ENCODE measurements around the gene ARHGEF39.
A peak's percentile ranks its signal among the peaks of the same experiment; 100 is the strongest.

ARHGEF39 gene

GRCh38 chr9:35691757-35692301 lies 26.8 kb upstream of the ARHGEF39 start:
- no peak for DNase-seq (ENCODE audit: low read depth in 1 of 2, low spot score in 1 of 2)

- no peak for DNase-seq (ENCODE audit: low read depth in 1 of 2, low spot score in 1 of 2)
These were observed 26.3 kb upstream of the ARHGEF39 start for GRCh38 chr9:35691334-35691650.

DNA sequence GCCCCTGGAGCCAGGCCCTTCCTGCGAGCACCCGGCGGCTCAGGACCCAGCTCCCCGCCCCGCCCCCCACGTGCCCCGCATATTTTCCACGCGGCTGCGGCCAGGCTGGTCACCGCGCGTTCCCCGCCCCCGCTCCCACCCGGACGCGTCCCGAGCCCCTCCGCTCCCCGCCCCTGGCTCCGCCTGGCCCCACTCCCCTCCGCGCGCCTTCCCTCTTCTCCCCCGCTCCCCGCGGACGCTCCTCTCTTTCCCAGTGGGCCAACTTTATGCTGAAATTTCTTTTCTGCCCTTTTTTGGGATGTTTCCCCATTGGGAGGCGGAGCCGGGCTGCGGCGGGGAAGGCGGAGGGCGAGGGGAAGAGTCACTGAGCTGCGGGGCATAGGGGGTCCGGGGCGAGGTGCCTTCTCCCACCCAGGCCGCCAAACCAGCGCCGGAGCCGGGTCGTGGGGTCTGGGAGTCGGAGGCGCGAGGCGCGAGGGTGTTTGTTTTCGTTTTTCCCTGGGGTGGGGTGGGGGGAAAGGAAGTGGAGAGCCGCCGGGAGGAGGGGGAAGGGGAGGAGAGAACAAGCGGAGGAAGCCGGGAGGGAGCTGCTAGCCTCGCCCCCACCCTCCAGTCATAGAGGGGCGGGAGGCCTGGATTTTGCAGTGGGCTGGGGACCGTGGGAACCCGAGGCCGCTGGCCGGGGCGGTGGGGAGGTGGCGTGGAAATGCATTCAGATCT lies 25.8 kb upstream of the ARHGEF39 start:
- DNase-seq (ENCODE audit: low read depth in 1 of 2, low spot score in 1 of 2) = no peak

- DNase-seq (ENCODE audit: low read depth in 1 of 2, low spot score in 1 of 2) = no peak
These were observed 25.3 kb upstream of the ARHGEF39 start for GRCh38 chr9:35690294-35690613.

- DNase-seq (ENCODE audit: low read depth in 1 of 2, low spot score in 1 of 2) = no peak
These were observed 24.7 kb upstream of the ARHGEF39 start, which contains the start of gene TPM2 for GRCh38 chr9:35689542-35690293. TPM2 (minus strand) TSS chr9:35689925; CDS start chr9:35689817, 108 bp downstream.

DNA sequence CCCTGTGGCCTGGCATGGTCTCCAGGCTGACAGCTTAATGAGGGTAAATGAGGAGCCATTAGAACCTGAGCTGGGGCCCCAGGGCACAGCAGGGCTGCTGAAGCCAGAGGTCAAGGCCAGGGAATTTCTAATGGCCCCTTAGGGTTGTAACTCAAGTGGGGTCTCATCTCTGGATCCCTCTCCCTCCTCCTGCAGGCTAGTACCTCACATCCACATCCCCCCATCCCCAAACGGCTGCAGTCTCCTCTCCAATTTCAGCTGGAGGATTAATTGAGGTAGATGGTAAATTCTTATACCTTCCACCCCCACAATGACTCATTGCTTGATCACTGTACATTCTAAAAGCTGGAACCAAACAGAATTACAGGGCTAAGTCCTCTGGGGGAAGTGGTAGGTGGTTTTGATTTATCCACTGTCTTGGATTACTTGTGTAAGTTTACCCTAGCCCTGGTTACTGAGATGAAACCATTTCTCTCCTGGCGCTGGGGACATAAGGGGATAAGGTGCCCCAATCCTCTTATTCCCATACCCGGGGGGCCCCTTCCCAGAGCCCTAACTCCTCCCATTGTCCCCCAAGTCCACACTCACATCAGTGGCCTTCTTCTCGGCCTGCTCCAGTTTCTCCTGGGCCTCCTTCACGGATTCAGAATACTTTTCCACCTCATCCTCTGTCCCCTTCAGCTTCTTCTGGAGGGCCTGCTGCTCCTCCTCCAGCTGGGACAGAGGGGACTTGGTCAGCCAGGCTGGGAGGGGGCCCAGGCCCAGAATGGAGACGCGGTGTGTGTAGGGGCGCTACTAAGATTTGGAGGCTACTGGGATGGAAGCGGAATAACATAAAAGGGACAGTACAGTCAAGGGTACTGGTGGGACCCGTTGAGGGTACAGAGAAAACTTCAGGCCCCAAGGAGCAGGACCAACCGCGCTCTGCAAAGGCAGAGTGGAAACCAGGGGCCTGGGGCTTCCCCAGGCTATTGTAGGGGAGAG lies 23.9 kb upstream of the ARHGEF39 start:
- DNase-seq (ENCODE audit: low read depth in 1 of 2, low spot score in 1 of 2) = peak in 1 of 2 donors; percentile 20

DNA sequence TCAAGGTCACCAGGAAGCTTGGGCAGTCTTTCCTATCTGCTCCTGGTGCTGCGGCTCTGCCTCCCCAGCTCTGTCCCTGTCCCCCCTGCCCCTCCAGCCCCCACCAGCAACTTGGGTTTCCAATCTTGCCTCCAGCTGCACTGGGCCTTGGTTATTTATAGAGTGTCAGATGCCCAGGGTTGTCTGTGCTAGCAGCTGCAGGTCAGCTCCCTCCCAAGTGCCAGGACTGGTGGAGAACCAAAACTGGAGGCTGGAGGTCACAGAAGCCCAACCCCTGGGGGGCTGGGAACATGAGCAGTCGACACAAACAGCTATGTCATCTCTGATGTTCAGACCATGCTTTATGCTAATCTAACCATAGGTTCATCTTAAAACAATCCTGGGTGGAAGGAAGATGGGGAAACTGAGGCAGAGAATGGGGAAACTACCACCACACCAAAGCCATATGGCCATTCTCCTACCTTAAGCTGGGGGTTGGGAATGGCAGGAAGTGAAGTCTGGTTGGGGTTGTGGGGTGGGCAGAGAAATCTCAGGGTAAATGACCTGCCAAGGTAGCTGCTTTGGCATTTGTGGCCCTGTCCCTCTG lies 23.1 kb upstream of the ARHGEF39 start:
- no peak for DNase-seq (ENCODE audit: low read depth in 1 of 2, low spot score in 1 of 2)

DNA sequence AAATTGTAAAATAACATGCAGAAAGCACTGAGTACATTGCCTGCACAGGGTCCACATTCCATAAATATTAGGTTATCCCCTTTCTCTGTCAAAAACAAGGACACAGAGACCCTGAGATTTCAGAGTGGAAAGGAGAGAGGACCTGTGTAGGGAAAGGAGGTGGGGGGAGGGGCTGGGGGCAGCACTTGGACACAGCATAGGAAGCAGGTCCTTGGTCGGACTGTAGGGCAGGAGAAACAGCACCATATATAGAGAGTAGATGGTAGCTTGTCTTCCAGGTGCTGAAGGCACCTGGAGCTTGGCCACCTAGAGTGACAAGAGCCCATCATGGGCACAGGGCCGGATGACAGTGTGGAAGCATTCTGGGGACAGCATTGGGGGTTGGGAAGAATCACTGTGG lies 22.3 kb upstream of the ARHGEF39 start:
- no peak for DNase-seq (ENCODE audit: low read depth in 1 of 2, low spot score in 1 of 2)

DNA sequence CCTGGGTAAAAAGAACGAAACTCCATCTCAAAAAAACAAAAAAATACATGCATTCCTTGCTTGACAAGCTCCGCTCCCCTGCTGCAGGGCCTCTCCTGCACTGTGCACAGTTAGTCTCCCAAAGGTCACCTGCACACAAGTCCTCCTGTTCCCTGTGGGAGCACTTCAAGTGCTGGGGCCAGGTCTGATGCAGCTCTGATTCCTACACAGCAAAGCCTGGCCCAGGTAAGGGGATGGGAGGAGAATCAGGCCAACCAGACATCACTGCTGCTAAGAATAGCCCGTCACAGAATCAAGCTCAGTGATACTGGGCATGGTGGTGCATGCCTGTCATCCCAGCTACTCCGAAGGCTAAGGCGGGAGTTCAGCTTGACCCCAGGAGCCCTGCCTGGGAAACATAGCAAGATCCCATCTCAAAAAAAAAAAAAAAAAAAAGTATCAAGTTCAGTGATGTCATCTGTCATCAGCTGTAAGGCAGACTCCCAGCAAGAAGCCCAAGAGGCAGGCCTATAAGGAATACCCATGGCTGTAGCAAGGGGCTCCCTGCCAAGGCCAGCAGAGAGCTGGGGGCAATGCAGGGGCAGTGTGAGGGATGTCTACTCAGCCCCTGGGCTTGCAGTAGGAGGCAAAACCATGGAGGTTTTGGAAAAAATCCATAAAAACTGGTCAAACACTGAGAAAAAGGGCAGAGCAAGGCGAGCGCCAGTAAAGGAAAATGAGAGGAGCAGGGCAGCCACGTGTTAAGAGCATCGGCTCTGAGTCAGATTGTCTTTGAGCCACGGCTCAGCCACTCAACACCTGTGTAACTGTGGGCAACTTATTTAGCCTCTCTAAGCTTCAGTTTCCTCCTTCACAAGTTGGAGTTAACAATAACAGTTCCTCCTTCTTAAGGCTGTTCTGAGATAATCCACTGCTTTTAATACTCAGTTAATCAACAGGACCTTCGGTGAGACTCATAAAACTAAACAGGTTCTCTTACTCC lies 21.5 kb upstream of the ARHGEF39 start:
- DNase-seq (ENCODE audit: low read depth in 1 of 2, low spot score in 1 of 2) = no peak

DNA sequence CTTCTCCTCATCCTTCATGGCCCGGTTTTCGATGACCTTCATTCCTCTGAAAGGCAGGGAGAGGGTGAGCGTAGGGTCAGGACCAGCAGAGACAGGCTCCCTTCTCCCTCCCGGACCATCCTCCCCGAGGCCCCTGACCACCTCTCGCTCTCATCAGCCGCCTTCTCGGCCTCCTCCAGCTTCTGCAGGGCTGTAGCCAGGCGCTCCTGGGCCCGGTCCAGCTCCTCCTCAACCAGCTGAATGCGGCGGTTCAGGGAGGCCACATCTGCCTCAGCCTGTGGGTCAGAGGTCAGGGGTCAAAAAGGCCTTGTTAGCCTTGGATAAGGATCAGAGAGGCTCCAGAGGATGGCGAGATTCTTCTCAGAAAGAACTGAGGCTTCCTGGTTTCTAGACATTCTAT lies 20.5 kb upstream of the ARHGEF39 start:
- no peak for DNase-seq (ENCODE audit: low read depth in 1 of 2, low spot score in 1 of 2)

DNA sequence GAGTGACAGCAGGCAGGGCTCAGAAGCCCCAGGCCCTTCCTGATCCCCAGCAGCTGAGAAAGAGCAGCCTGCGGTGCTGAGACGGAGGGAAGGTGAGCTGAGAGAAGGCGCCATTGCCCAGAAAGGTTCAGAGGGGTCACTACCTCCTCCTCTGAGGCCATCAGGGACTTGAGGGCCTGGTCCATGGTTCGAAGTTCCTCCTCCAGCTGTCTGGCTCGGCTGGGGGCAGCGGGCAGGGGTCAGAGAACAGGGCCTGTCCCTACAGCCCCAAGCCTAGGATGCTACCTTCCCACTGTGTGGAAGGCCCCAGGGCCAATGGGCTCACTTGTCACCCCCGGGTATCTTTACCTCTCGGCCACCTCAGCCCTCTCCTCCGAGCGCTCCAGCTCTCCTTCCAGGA lies 19.9 kb upstream of the ARHGEF39 start:
- no peak for DNase-seq (ENCODE audit: low read depth in 1 of 2, low spot score in 1 of 2)

DNA sequence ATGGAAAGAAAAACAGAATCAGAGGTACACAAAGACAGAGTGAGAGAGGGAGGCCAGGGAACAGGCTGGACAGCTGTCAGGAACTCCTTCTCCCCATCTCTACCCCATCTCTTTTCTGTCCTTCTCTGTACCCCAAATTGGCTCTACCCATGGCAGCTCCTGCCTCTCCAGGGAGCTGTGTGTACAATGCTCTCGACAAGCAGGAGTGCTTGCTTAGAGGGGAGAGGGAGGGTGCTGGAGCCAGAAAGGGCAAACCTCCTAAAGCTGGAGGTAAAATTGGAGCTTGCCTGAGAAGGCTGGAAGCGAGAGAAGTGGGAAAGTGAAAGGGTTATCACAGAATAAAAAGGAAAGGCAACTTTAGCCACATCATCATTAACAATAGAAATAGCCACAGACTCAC lies 18.3 kb upstream of the ARHGEF39 start:
- no peak for DNase-seq (ENCODE audit: low read depth in 1 of 2, low spot score in 1 of 2)

DNA sequence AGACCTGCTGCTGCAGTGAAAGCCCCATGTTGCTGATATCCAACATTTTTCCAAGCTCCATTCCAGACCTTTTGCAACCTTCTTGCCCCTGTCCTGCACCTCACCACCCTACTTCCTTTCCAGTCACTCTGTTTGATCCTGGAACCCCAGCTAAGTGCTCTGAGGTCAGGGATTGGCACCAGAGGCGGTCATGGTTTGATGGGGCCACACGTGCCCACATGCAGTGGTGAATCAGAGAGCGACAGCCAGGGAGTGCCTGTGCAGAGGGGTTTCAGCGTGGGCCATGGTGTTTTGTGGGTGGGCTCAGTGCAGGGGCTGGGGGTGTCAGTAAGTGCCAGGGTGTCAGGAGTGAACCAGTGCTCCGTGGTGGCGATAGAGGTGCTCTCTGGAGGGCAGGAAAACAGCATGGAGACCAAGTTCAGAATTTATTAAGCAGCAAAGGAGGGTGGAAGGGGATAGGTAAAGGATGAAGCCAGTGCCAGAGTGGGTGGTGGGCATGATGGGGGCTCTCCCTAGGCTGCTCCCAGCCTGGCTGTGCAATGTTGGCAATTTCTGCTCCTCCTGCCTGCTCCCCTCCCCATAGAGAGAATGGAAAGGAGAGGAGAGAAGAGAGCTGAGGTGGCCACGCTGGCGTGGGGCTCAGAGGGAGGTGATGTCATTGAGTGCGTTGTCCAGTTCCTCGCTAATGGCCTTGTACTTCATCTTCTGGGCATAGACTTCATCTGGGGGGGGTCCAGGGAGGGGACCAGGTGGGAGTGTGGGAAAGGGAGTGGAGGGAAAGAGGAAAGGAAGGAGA lies 17.7 kb upstream of the ARHGEF39 start:
- DNase-seq (ENCODE audit: low read depth in 1 of 2, low spot score in 1 of 2) = no peak

DNA sequence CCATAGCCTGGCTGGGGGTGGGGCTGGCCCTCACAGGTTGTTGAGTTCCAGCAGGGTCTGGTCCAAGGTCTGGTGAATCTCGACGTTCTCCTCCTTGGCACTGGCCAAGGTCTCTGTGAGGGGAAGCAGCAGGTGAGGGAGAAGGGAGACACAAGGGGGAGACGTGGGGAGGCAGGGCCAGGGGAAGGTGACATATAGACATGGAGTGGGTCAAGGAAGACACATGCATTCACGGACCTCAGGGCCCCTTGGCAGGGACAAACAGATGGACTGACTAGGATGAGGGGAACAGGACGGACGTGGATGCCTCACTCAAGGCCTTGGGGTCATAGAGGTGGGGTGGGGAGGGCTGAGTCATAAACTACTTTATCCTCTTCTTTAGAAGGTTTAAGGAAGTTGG lies 17.1 kb upstream of the ARHGEF39 start:
- no peak for DNase-seq (ENCODE audit: low read depth in 1 of 2, low spot score in 1 of 2)

- DNase-seq (ENCODE audit: low read depth in 1 of 2, low spot score in 1 of 2) = no peak
These were observed 16.5 kb upstream of the ARHGEF39 start for GRCh38 chr9:35681341-35682002.

DNA sequence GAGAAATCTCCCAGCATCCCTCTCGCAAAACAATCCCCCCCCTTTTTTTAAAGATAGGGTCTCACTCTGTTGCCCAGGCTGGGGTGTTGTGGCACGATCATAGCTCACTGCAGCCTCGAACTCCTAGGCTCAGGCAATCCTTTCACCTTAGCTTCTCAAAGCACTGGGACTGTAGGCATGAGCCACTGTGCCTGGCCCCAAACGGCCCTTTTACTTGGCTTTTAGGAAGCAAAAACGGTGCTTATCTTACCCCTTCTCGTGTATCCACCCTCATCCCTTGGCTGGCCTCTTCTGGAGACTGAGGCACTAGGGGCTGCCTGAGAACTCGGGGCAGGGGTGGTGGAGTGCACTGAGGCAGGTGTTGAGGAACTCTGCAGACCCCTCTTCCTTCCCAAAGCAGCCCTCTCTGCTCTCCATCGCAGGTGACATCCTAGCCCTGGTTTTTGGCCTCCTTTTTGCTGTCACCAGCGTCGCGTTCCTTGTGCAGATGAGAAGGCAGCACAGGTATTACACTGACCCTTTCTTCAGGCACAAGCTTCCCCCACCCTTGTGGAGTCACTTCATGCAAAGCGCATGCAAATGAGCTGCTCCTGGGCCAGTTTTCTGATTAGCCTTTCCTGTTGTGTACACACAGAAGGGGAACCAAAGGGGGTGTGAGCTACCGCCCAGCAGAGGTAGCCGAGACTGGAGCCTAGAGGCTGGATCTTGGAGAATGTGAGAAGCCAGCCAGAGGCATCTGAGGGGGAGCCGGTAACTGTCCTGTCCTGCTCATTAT lies 15.5 kb upstream of the ARHGEF39 start:
- DNase-seq (ENCODE audit: low read depth in 1 of 2, low spot score in 1 of 2) = no peak

GRCh38 chr9:35679766-35680330 lies 14.9 kb upstream of the ARHGEF39 start:
- no peak for DNase-seq (ENCODE audit: low read depth in 1 of 2, low spot score in 1 of 2)
